Activated effector memory CD4-positive, alpha-beta T cell treated with anti-CD3 and anti-CD28 coated beads, Interleukin-2, amount 50 U/mL, for 16 hours (primary cell): ENCODE measurements around the gene MYH7.
A peak's percentile ranks its signal among the peaks of the same experiment; 100 is the strongest.
"Not testable (repeated sequence)": the region's sequence is repeated elsewhere in the genome, so short reads cannot be mapped to it uniquely, and the experiment has no call there.

Experiments used
- DNase-seq: peaks from one replicate; pipeline ENCODE4 v3.0.0-alpha.2; 2020

The MYH7 gene

GRCh38 chr14:23430016-23430722, 5.3 kb downstream of the MYH7 start:
- peak; percentile 30 for DNase-seq

GRCh38 chr14:23428686-23429495, 6.6 kb downstream of the MYH7 start:
- peak; percentile 48 for DNase-seq

- DNase-seq: not testable (repeated sequence)
Measured at GRCh38 chr14:23425798-23426197, 9.7 kb downstream of the MYH7 start.

- DNase-seq: no peak
Measured at GRCh38 chr14:23425169-23425568, 10.3 kb downstream of the MYH7 start.

- no peak for DNase-seq
Measured at GRCh38 chr14:23423657-23424056, 11.8 kb downstream of the MYH7 start.

- DNase-seq: no peak
Measured at GRCh38 chr14:23421594-23421993, 13.9 kb downstream of the MYH7 start.

- DNase-seq: not testable (repeated sequence)
Measured at GRCh38 chr14:23419646-23420045, 15.8 kb downstream of the MYH7 start.

GRCh38 chr14:23418021-23418420, 17.4 kb downstream of the MYH7 start:
- no peak for DNase-seq

GRCh38 chr14:23417269-23417668, 18.2 kb downstream of the MYH7 start:
- DNase-seq: not testable (repeated sequence)

- no peak for DNase-seq
Measured at GRCh38 chr14:23416801-23417200, 18.7 kb downstream of the MYH7 start.

- no peak for DNase-seq
Measured at GRCh38 chr14:23415821-23416778, 19.4 kb downstream of the MYH7 start.

GRCh38 chr14:23414906-23415820, 20.3 kb downstream of the MYH7 start:
- no peak for DNase-seq

- no peak for DNase-seq
Measured at GRCh38 chr14:23414254-23414653, 21.2 kb downstream of the MYH7 start.

GRCh38 chr14:23413681-23414080, 21.8 kb downstream of the MYH7 start:
- DNase-seq: no peak

GRCh38 chr14:23411563-23412525, 23.6 kb downstream of the MYH7 start:
- no peak for DNase-seq

- DNase-seq: no peak
Measured at GRCh38 chr14:23409966-23410635, 25.4 kb downstream of the MYH7 start.

- no peak for DNase-seq
Measured at GRCh38 chr14:23409475-23409874, 26.0 kb downstream of the MYH7 start.

GRCh38 chr14:23408307-23408630, 27.2 kb downstream of the MYH7 start:
- DNase-seq: no peak

- DNase-seq: no peak
Measured at GRCh38 chr14:23407516-23408306, 27.7 kb downstream of the MYH7 start, which contains the start of gene MYH6. TSS of gene MYH6 (minus strand) at chr14:23408273. CDS start at chr14:23407223, 1,050 bp downstream.
